ENCODE measurements around the gene SYNE2.

- TF ChIP-seq CTCF (IDR thresholded peaks at IDR 0.05) (no peak), ZNF263 (CRISPR knock-in tag; IDR thresholded peaks at IDR 0.05; ENCODE audit: low read depth) (no peak), E2F5 (CRISPR knock-in tag; IDR thresholded peaks at IDR 0.05) (no peak), USF1 (CRISPR knock-in tag; IDR thresholded peaks at IDR 0.05) (no peak), MAX (CRISPR knock-in tag; IDR thresholded peaks at IDR 0.05) (no peak), USF2 (CRISPR knock-in tag; IDR thresholded peaks at IDR 0.05) (no peak), NR1H2 (CRISPR knock-in tag; IDR thresholded peaks at IDR 0.05) (no peak), PREB (CRISPR knock-in tag; IDR thresholded peaks at IDR 0.05; ENCODE audit: borderline replicate concordance) (no peak), ZSCAN18 (CRISPR knock-in tag; IDR thresholded peaks at IDR 0.05) (no peak), ERG (CRISPR knock-in tag; IDR thresholded peaks at IDR 0.05) (no peak), ZNF121 (CRISPR knock-in tag; IDR thresholded peaks at IDR 0.05) (no peak), ZNF416 (CRISPR knock-in tag; IDR thresholded peaks at IDR 0.05) (no peak), MLX (CRISPR knock-in tag; IDR thresholded peaks at IDR 0.05) (no peak), NR2C2 (CRISPR knock-in tag; IDR thresholded peaks at IDR 0.05) (no peak)
Measured at GRCh38 chr14:63857466-63858030, 4.7 kb downstream of the SYNE2 start.
